GM10266 (cell line): ENCODE measurements around the gene AQP3.
"Not testable (repeated sequence)": the region's sequence is repeated elsewhere in the genome, so short reads cannot be mapped to it uniquely, and the experiment has no call there.

ENCODE experiments used
- DNase-seq: peaks from one replicate; pipeline ENCODE4 v3.0.0; 2012; ENCODE audit errors: extremely low spot score
- TF ChIP-seq, protein P1 (sequence below): IDR thresholded peaks from 2 replicates; pipeline ENCODE4 v1.5.1; 2012; ENCODE audit warnings: mild to moderate bottlenecking, low read depth; ENCODE audit not compliant: control insufficient read depth, insufficient read depth; ENCODE audit errors: missing control alignments

AQP3 gene

GRCh38 chr9:33407061-33407460 is 40.3 kb downstream of the AQP3 start:
- DNase-seq = no peak
- TF ChIP-seq, protein P1, sequence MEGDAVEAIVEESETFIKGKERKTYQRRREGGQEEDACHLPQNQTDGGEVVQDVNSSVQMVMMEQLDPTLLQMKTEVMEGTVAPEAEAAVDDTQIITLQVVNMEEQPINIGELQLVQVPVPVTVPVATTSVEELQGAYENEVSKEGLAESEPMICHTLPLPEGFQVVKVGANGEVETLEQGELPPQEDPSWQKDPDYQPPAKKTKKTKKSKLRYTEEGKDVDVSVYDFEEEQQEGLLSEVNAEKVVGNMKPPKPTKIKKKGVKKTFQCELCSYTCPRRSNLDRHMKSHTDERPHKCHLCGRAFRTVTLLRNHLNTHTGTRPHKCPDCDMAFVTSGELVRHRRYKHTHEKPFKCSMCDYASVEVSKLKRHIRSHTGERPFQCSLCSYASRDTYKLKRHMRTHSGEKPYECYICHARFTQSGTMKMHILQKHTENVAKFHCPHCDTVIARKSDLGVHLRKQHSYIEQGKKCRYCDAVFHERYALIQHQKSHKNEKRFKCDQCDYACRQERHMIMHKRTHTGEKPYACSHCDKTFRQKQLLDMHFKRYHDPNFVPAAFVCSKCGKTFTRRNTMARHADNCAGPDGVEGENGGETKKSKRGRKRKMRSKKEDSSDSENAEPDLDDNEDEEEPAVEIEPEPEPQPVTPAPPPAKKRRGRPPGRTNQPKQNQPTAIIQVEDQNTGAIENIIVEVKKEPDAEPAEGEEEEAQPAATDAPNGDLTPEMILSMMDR = no peak

DNA sequence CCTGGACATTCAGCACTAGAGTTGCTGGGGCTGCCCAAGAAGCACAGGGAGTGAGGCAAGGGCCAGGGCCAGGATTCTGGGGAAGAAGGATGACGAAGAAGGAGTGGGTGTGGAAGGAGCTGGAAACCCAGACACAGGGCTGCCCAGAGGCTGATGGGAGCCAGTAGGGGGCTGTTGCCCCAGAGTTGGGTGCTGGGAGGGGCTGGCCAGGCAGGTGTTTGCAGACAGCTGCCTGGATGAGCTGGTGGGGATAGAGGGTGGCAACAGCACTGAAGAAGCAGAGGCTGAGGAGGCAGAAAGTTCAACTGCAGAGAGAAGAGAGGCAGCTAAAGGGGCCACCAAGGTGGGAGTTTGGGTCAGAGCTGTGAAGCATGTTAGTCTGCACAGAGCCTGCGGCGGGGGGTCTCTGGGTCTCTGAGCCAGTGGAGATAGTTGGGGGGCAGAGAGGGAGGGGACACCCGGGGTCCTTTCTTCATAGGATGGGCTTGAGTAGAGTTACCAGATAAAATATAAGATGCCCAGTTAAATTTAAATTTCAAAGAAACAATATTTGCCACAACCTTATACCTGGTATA is 42.5 kb downstream of the AQP3 start:
- DNase-seq = no peak
- TF ChIP-seq, protein P1 = no peak

GRCh38 chr9:33403941-33404787 is 43.2 kb downstream of the AQP3 start:
- TF ChIP-seq, protein P1 = no peak
- no peak for DNase-seq

GRCh38 chr9:33402371-33402770 is 45.0 kb downstream of the AQP3 start, which contains the start of gene AQP7:
AQP7 (minus strand) TSS chr9:33402568; CDS start chr9:33401262, 1,306 bp downstream.
- not testable (repeated sequence) for DNase-seq

GRCh38 chr9:33401809-33402208 is 45.6 kb downstream of the AQP3 start:
- DNase-seq = not testable (repeated sequence)

- not testable (repeated sequence) for DNase-seq
These were observed 48.3 kb downstream of the AQP3 start for GRCh38 chr9:33399047-33399446.

- not testable (repeated sequence) for DNase-seq
These were observed 49.6 kb downstream of the AQP3 start for GRCh38 chr9:33397801-33398200.

DNA sequence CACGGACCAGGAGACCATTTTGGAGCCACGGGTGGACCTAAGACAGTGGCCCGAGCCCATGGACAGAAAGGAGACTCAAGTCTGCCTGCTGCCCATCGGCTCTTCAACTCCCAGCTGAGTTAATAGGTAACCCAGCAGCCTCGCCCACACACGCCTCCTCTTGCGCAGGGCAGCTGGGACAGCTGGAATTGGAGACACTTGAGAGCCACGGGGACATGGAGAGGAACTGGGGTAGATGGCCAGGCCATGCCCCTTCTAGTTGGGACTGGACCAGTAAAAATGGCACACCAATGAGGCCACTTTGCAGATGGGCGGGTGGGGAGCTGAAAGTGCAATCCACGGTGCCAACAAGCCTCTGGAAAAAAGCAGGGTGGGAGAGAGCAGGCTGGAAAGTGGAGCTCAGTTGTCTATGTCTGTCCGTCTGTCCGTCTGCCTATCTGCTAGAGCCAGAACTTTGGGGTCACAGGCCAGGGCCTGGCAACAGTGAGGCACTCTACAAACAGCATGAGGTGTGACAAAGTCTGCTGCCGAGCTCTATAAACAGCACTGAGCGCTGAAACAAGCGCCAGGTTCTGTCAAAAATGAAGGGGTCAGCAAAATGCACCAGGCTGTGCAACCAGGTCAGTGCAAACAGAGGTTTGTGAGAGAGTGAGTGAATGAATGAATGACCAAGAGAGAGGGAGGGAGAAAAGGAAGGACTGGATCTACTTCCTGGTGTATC is 52.1 kb downstream of the AQP3 start:
- DNase-seq = not testable (repeated sequence)

DNA sequence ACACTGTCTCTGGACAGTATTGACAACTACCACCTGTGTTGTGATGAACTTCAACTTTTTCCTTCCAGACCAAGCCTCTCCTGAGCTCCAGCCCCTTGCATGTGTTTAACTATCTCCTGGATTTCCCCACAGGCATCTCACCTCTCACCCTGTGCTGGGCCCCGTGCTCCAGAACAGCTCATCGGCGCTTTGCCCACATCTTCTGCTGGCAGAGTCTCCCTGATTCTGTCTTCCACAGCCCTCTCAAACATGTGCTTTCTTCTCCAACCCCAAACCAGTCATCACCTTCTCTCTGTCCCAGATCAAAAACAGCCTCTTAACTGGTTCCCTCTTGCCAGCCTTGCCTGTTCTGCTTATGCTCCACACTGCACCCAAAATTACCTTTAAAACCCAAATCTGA is 53.4 kb downstream of the AQP3 start:
- not testable (repeated sequence) for DNase-seq

DNA sequence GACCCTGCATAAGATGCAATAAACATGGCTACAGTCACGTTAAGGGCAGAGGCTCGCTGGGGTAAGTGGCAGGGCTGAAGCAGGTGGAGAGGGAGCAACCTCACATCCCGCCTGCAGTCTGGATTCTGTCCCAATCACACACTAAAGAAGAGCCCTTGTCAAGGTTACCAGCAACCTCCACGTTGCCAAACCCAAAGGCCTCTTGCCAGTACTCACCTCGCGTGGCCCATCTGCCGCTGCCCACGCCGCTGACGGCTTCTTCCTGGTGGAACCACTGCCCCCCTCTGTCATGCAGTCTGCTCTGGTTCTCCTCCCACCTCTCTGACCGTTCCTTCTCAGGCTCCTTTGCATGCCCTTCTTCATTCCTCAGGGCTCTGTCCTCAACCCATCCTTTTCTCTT is 53.8 kb downstream of the AQP3 start:
- no peak for DNase-seq

GRCh38 chr9:33392591-33393021 is 54.8 kb downstream of the AQP3 start:
- not testable (repeated sequence) for DNase-seq

More for the DNA sequence above, 53.8 kb downstream of the AQP3 start:
- TF ChIP-seq, protein P1 = no peak
